ENCODE data around the gene SH2D4B. TPM values are rescaled to one million over a fixed set of nuclear protein-coding genes. Genes with fewer than 3 reads are reported as not detected.
A peak's percentile ranks its signal among the peaks of the same experiment; 100 is the strongest.

SH2D4B gene
- total RNA-seq, 1 experiment from 2014 or later: 0.10 TPM

DNA sequence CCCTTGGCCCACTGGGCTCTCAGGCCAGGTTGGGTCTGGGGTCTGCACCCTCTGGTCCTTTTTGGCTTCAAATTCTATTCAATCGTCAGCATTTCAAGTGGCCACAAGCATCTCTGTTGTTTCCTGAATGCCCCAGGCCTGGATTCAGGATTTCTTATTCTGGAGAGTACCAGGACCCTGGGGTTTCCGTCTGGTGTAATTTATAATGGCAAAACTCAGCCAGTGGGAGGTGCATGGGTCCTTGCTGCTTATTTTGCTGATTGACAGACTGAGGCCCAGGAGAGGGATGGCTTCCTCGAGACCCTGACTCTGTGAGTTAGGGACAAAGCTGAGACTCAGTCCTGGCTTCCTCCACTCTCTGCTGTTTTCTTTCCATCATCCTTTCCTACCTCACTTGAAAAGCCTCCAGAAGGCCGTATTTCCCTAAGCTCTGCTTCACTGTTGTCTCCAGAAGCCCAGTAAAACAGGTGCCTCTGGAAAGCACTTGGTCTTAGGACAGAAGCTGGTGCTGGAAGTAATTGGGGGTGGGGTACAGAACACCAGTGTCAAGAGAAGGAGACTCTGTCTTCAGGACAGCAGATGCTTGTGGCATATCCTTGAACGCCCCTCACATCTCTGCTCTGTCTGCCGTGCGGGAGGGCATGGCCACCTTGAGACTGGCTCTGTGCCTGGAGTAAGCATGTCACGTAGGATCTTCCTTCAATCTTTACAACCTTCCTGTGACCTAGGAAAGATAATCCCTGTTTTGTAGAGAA lies 39.4 kb upstream of the SH2D4B start:
- Histone ChIP-seq H3K27me3 (ENCODE audit: control insufficient read depth, insufficient read depth, low read length) (no peaks in the 10 kb centered on the region), H3K4me1 (ENCODE audit: control insufficient read depth, insufficient read depth, low read length) (peaks cover 26% of the 10 kb centered on the region), H3K9me3 (ENCODE audit: control insufficient read depth, insufficient read depth, low read depth, low read length) (peaks cover 10% of the 10 kb centered on the region; the same call in 1 of the 2 replicates), H3K27ac (ENCODE audit: low read length) (0 out of 2 replicates have a peak overlapping the region, but pooled peaks have one; percentile 30), H3K36me3 (ENCODE audit: control insufficient read depth, insufficient read depth, low read length) (no peaks in the 10 kb centered on the region), H3K4me3 (ENCODE audit: low read depth in 2 of 2, low read length in 2 of 2) (no peak overlapping the region)
- BruUV-seq (replicated peaks): no TSS peak
- intact Hi-C loops (cut with micrococcal nuclease; ENCODE audit: unreplicated experiment) (no loop called here), in situ Hi-C loops (cut with HindIII; ENCODE audit: low pct_unique_long_range_greater_than_20kb, low sequenced_read_pairs) (no loop called here)
- TF ChIP-seq CTCF (IDR thresholded peaks at IDR 0.05): no peak
- TF ChIP-seq REST (IDR thresholded peaks at IDR 0.05; ENCODE audit: insufficient read depth in 1 of 2, low read depth in 2 of 2, low read length in 1 of 2): no peak
- TF ChIP-seq TCF7L2 (IDR thresholded peaks at IDR 0.05; ENCODE audit: low read depth, low read length): no peak
- no peak for TF ChIP-seq SIN3A (IDR thresholded peaks at IDR 0.05; ENCODE audit: borderline replicate concordance, insufficient read depth, low read depth, low read length)
- no peak for TF ChIP-seq POLR2AphosphoS5 (IDR thresholded peaks at IDR 0.05; ENCODE audit: low read depth, low read length)
- ATAC-seq (peak; percentile 36), DNase-seq (ENCODE audit: low read depth, low spot score) (no peak)
- CTCF ChIA-PET: interaction anchor here (0.6 kb wide), 1 partner anchor 52 kb away, joined by 3 read pairs; no protein-coding TSS in a partner anchor
- POLR2A ChIA-PET: no interaction called here

DNA sequence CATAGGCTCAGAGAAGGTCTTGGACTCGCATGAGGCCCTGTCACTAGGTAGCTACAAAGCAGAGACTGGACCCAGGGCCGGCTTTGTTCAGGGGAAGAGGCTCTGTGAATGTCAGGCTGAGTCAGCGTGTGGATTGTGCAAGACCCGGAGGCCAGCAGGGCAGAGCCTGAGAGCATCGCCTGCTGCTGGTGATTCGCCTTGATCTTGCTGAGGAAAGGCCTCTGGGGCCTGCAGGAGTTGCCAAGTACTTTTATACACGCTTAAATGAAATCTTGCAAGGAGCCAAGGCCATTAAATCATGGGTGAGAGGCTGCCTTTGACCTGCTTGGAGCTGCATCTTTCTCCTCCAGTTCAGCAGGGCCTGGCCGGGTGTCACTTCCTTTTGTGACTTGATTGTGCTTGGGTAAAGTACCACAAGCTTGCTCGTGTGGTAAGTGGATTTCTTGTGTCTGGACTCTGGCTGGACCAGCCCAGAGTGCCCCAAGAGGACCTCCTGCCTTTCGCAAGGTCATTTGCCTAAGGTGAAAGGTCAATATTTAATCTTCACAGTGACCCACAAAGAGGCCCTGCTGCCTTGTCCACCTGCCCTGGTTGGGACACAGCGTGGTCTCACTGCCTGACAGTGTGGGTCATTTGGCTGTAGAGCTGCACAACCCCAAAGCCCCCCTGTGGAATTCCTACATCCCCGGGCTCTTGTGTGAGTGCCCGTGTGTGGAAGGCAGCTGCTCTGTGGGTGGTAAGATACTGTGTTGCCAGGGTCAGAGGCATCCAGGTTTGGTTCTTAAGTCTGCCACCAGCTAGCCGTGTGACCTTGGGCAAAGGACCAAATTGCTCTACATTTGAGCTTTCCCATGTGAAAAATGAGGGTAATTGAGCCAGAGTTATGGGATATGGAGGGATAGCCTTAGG lies 38.6 kb upstream of the SH2D4B start:
- no TSS peak for BruUV-seq (replicated peaks)
- peak; percentile 92 for ATAC-seq
- POLR2A ChIA-PET: no interaction called here
- no peaks in the 10 kb centered on the region for H3K36me3 ChIP-seq (ENCODE audit: control insufficient read depth, insufficient read depth, low read length)
- DNase-seq (ENCODE audit: low read depth, low spot score): peak; percentile 46
- intact Hi-C loops (cut with micrococcal nuclease; ENCODE audit: unreplicated experiment) (no loop called here), in situ Hi-C loops (cut with HindIII; ENCODE audit: low pct_unique_long_range_greater_than_20kb, low sequenced_read_pairs) (no loop called here)
- no peaks in the 10 kb centered on the region for H3K27me3 ChIP-seq (ENCODE audit: control insufficient read depth, insufficient read depth, low read length)
- peaks cover 26% of the 10 kb centered on the region for H3K4me1 ChIP-seq (ENCODE audit: control insufficient read depth, insufficient read depth, low read length)
- H3K9me3 ChIP-seq (ENCODE audit: control insufficient read depth, insufficient read depth, low read depth, low read length): peaks cover 10% of the 10 kb centered on the region; the same call in 1 of the 2 replicates
- CTCF ChIA-PET: no interaction called here
- no peak overlapping the region for H3K4me3 ChIP-seq (ENCODE audit: low read depth in 2 of 2, low read length in 2 of 2)
- H3K27ac ChIP-seq (ENCODE audit: low read length): peak overlapping the region; percentile 30; the same call in 1 of the 2 replicates
- TF ChIP-seq POLR2AphosphoS5 (IDR thresholded peaks at IDR 0.05; ENCODE audit: low read depth, low read length) (peak; percentile 37; the same call in 1 of the 2 replicates), REST (IDR thresholded peaks at IDR 0.05; ENCODE audit: insufficient read depth in 1 of 2, low read depth in 2 of 2, low read length in 1 of 2) (no peak), TCF7L2 (IDR thresholded peaks at IDR 0.05; ENCODE audit: low read depth, low read length) (peak; percentile 85)
